ENCODE data around the gene TMC1.

TMC1 gene

GRCh38 chr9:72808446-72808768, 287.0 kb downstream of the TMC1 start:
- TF ChIP-seq, protein P1, sequence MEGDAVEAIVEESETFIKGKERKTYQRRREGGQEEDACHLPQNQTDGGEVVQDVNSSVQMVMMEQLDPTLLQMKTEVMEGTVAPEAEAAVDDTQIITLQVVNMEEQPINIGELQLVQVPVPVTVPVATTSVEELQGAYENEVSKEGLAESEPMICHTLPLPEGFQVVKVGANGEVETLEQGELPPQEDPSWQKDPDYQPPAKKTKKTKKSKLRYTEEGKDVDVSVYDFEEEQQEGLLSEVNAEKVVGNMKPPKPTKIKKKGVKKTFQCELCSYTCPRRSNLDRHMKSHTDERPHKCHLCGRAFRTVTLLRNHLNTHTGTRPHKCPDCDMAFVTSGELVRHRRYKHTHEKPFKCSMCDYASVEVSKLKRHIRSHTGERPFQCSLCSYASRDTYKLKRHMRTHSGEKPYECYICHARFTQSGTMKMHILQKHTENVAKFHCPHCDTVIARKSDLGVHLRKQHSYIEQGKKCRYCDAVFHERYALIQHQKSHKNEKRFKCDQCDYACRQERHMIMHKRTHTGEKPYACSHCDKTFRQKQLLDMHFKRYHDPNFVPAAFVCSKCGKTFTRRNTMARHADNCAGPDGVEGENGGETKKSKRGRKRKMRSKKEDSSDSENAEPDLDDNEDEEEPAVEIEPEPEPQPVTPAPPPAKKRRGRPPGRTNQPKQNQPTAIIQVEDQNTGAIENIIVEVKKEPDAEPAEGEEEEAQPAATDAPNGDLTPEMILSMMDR (conservative IDR thresholded peaks at IDR 0.05), result no peak
- H3K27ac ChIP-seq, result no peak overlapping the region

- no peak overlapping the region for H3K27ac ChIP-seq
- TF ChIP-seq, protein P1 (conservative IDR thresholded peaks at IDR 0.05), result no peak
Measured at GRCh38 chr9:72809586-72809985, 288.2 kb downstream of the TMC1 start.

- no peak overlapping the region for H3K27ac ChIP-seq
- TF ChIP-seq, protein P1 (conservative IDR thresholded peaks at IDR 0.05), result no peak
Measured at GRCh38 chr9:72812559-72813111, 291.2 kb downstream of the TMC1 start.

DNA sequence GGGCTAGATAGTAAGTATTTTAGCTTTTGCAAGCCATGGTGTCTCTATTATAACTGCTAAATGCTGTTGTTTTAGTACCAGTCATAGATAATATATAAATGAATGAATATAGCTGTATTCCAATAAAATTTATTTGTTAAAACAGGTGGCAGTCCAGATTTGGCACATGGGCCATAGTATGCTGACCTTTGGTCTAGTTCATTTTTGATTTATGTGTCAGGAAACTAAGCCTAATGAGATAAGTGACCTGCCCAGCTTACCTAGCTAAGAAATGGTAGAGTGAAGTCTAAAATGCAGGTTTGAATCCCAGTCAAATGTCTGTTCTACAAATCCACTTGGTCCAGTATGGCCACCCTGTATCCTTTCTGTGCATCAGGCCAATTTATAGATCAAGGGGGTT, 292.1 kb downstream of the TMC1 start:
- TF ChIP-seq, protein P1 (conservative IDR thresholded peaks at IDR 0.05), result no peak
- H3K27ac ChIP-seq, result no peak overlapping the region

DNA sequence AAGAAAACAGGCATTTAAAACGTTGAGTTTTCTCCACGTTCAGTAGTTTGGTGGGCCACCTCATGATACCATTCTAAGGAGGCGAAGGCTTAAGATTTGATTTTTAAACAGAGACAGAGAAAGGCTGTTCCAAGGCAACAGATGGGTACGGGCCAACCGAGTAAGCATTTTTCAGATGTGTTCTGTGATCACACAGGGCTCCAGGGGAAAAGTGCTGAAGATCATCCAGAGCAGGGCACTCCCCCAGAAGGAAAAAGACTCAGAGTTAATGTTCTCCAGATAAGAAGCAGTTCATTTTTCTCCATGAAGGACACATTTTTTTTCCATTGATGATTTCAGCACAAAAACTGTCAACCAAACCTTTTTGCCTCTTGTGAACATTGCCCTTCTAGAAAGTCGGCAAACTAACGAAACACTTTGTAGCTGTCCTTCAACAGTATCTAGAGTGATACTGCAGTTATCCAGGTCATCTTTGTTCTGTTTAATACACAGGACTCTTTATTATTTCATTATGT, 292.7 kb downstream of the TMC1 start:
- H3K27ac ChIP-seq, result no peak overlapping the region
- TF ChIP-seq, protein P1 (conservative IDR thresholded peaks at IDR 0.05), result no peak

GRCh38 chr9:72816666-72817065, 295.3 kb downstream of the TMC1 start:
- H3K27ac ChIP-seq, result no peak overlapping the region
- TF ChIP-seq, protein P1 (conservative IDR thresholded peaks at IDR 0.05), result no peak

GRCh38 chr9:72817413-72817812, 296.0 kb downstream of the TMC1 start:
- no peak overlapping the region for H3K27ac ChIP-seq
- TF ChIP-seq, protein P1 (conservative IDR thresholded peaks at IDR 0.05), result no peak

Measured in VCaP (cell line).